Measurements from ENCODE around the gene ARHGAP30. TPM values are rescaled to one million over a fixed set of nuclear protein-coding genes. Genes with fewer than 3 reads are reported as not detected.
"Not testable (repeated sequence)": the region's sequence is repeated elsewhere in the genome, so short reads cannot be mapped to it uniquely, and the experiment has no call there.

The ARHGAP30 gene
- total RNA-seq, 2 experiments from 2014 or later = 104 to 106 TPM

- intact Hi-C loops (cut with micrococcal nuclease); H3K4me3 Mint-ChIP-seq; H3K36me3 Mint-ChIP-seq (ENCODE audit: low read depth); H3K9me3 Mint-ChIP-seq; H3K27me3 Mint-ChIP-seq (ENCODE audit: low read depth); DNase-seq; H3K27ac Mint-ChIP-seq; CTCF ChIA-PET: not testable (repeated sequence)
- peaks cover 30% of the 10 kb centered on the region for H3K4me1 Mint-ChIP-seq (ENCODE audit: low read depth)
Measured at GRCh38 chr1:161029466-161029865, 40.2 kb downstream of the ARHGAP30 start.

GRCh38 chr1:161026954-161027353 is 42.7 kb downstream of the ARHGAP30 start:
- H3K36me3 Mint-ChIP-seq (ENCODE audit: low read depth); H3K27ac Mint-ChIP-seq; H3K27me3 Mint-ChIP-seq (ENCODE audit: low read depth); H3K4me3 Mint-ChIP-seq; intact Hi-C loops (cut with micrococcal nuclease); H3K9me3 Mint-ChIP-seq: not testable (repeated sequence)
- CTCF ChIA-PET = interaction anchor here (0.6 to 2.8 kb wide), 4 partner anchors 14 to 120 kb away, joined by 3 to 11 read pairs (median 5); no protein-coding TSS in a partner anchor
- DNase-seq = peak; percentile 27
- H3K4me1 Mint-ChIP-seq (ENCODE audit: low read depth) = peaks cover 19% of the 10 kb centered on the region

DNA sequence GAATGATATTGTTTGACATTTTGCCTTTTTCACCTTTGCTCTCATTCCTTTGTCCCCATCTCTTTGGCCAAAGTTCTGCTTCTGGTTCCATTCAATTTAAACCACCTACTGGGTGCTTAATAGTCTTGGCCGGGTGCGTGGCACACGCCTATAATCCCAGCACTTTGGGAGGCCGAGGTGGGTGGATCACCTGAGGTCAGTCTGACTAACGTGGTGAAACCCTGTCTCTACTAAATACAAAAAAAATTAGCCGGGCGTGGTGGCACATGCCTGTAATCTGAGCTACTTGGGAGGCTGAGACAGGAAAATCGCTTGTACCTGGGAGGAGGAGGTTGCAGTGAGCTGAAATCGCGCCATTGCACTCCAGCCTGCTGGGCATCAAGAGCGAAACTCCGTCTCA is 47.3 kb downstream of the ARHGAP30 start:
- H3K27me3 Mint-ChIP-seq (ENCODE audit: low read depth); H3K9me3 Mint-ChIP-seq; DNase-seq; H3K27ac Mint-ChIP-seq; H3K36me3 Mint-ChIP-seq (ENCODE audit: low read depth): not testable (repeated sequence)
- CTCF ChIA-PET = interaction anchor here (1.0 to 2.8 kb wide), 4 partner anchors 8 to 66 kb away, joined by 3 to 11 read pairs (median 5); no protein-coding TSS in a partner anchor
- Mint-ChIP-seq H3K4me1 (ENCODE audit: low read depth) (peaks cover 37% of the 10 kb centered on the region), H3K4me3 (peak overlapping the region; percentile 14)
- intact Hi-C loops (cut with micrococcal nuclease) = loop anchor here (1.0 kb wide), 1 partner anchor 10 kb away; no protein-coding TSS in a partner anchor

DNA sequence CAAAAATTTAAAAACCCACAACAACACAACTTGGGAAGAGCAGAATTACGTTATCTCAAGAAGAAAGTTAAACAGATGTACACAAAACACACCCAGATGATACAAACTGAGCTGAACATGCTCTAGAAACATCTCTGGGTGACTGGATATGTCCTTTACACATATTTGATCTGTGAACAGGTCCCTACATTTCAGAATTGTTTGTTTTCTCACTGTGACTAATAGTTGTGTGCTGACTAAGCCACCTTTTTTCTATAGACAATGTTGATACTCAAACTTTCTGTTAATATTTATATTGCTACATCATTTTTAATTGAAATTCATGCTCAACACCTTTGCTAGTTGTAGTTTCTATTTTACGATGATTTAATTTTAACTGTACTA is 47.7 kb downstream of the ARHGAP30 start:
- intact Hi-C loops (cut with micrococcal nuclease) = loop anchor here (1.0 to 2.0 kb wide), 4 partner anchors 9 to 47 kb away; partner anchors contain the start of genes ARHGAP30 and TSTD1
- Mint-ChIP-seq H3K27ac (peak overlapping the region; percentile 76), H3K36me3 (ENCODE audit: low read depth) (peaks cover 3% of the 10 kb centered on the region), H3K4me1 (ENCODE audit: low read depth) (peaks cover 34% of the 10 kb centered on the region), H3K4me3 (peak overlapping the region; percentile 92), H3K27me3 (ENCODE audit: low read depth) (no peaks in the 10 kb centered on the region), H3K9me3 (peaks cover 2% of the 10 kb centered on the region)
- CTCF ChIA-PET = interaction anchor here (1.0 to 2.8 kb wide), 6 partner anchors 9 to 66 kb away, joined by 3 to 11 read pairs (median 5); partner anchors contain the start of gene TSTD1
- no peak for DNase-seq

GRCh38 chr1:161021165-161021969 is 48.3 kb downstream of the ARHGAP30 start:
- no peaks in the 10 kb centered on the region for H3K36me3 Mint-ChIP-seq (ENCODE audit: low read depth)
- intact Hi-C loops (cut with micrococcal nuclease) = loop anchor here (1.0 to 2.0 kb wide), 3 partner anchors 8 to 48 kb away; partner anchors contain the start of genes ARHGAP30 and TSTD1

DNA sequence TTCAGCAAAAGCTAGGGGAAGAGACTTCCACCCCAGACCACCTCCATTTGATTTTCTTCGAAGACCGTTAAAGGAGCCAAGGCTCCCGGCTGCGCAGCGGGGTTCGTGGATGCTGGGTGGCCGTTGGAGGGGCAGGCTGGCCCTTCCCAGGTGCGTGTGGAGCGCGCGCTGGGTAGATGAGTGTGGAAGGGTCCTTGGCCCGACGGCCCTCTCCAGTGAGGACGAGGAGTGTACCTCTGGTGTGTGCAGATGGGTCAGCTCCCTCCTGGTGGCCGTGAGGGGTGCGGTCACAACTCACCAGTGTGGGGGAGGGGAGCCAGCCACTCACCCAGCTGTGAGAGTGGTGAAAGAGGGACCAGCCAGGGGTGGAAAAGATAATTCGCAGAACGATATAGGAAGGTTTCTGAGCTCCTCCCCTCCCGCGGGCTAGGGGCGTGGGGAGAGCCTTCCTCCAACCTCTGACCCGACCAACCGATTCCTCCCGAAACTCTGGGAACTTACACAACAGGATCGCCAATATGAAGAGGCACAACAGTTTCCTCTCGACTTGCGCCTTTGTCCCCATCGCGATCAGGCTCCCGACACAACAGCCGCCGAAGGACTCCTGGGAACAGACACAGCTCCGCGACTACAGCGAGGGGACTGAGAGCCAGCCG is 49.1 kb downstream of the ARHGAP30 start, which contains the start of gene F11R:
TSS of gene F11R (minus strand) at position 644 of the 656 bp plus-strand sequence. CDS start at position 565, 79 bp downstream.
- no peak for DNase-seq
- peak within 1 kb of the TSS; percentile 92 for H3K4me3 Mint-ChIP-seq
- no peaks in the 10 kb centered on the region for H3K36me3 Mint-ChIP-seq (ENCODE audit: low read depth)
- H3K9me3 Mint-ChIP-seq = no peaks in the 10 kb centered on the region
- H3K27ac Mint-ChIP-seq = peak within 1 kb of the TSS; percentile 76
- no peaks in the 10 kb centered on the region for H3K27me3 Mint-ChIP-seq (ENCODE audit: low read depth)
- CTCF ChIA-PET = interaction anchor here (0.6 to 2.8 kb wide), 10 partner anchors 10 to 96 kb away, joined by 3 to 14 read pairs (median 5); partner anchors contain the start of gene TSTD1
- peaks cover 35% of the 10 kb centered on the region for H3K4me1 Mint-ChIP-seq (ENCODE audit: low read depth)
- intact Hi-C loops (cut with micrococcal nuclease) = loop anchor here (1.0 to 2.0 kb wide), 3 partner anchors 7 to 49 kb away; partner anchors contain the start of genes ARHGAP30 and TSTD1

More at GRCh38 chr1:161021165-161021969, 48.3 kb downstream of the ARHGAP30 start:
- peak overlapping the region; percentile 76 for H3K27ac Mint-ChIP-seq
- no peaks in the 10 kb centered on the region for H3K27me3 Mint-ChIP-seq (ENCODE audit: low read depth)
- H3K4me3 Mint-ChIP-seq = peak overlapping the region; percentile 92
- H3K9me3 Mint-ChIP-seq = no peaks in the 10 kb centered on the region
- DNase-seq = peak; percentile 94
- peaks cover 35% of the 10 kb centered on the region for H3K4me1 Mint-ChIP-seq (ENCODE audit: low read depth)
- CTCF ChIA-PET = interaction anchor here (0.6 to 2.8 kb wide), 10 partner anchors 9 to 270 kb away, joined by 3 to 14 read pairs (median 5); partner anchors contain the start of gene TSTD1

GRCh38 chr1:161019751-161020495 is 49.8 kb downstream of the ARHGAP30 start:
- Mint-ChIP-seq H3K36me3 (ENCODE audit: low read depth) (no peaks in the 10 kb centered on the region), H3K27me3 (ENCODE audit: low read depth) (no peaks in the 10 kb centered on the region), H3K4me3 (peak overlapping the region; percentile 92), H3K9me3 (no peaks in the 10 kb centered on the region), H3K27ac (peak overlapping the region; percentile 1), H3K4me1 (ENCODE audit: low read depth) (peaks cover 35% of the 10 kb centered on the region)
- DNase-seq = peak; percentile 32
- CTCF ChIA-PET = interaction anchor here (0.6 to 2.8 kb wide), 8 partner anchors 9 to 96 kb away, joined by 3 to 14 read pairs (median 6); partner anchors contain the start of gene TSTD1
- intact Hi-C loops (cut with micrococcal nuclease) = loop anchor here (2.0 kb wide), 1 partner anchor 19 kb away; the partner anchor contains the start of gene TSTD1

DNA sequence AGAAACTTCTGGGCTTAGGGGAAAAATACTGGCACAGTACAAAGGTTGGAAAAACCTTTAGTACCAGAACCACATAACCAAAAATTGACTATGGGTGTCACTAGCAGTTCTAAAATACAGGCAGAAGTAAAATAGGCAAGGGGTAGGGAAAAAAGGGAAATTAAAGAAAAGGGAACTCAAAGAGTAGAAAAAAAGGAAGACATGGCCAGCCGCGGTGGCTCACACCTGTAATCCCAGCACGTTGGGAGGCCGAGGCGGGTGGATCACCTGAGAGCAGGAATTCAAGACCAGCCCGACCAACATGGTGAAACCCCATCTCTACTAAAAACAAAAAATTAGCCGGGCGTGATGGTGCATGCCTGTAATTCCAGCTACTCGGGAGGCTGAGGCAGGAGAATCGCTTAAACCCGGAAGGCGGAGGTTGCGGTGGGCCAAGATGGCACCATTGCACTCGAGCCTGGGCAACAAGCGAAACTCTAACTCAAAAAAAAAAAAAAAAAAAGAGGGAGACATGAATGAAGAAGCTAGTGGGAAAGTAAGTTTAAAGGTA is 50.5 kb downstream of the ARHGAP30 start:
- intact Hi-C loops (cut with micrococcal nuclease); DNase-seq; H3K27ac Mint-ChIP-seq; H3K9me3 Mint-ChIP-seq; CTCF ChIA-PET; H3K27me3 Mint-ChIP-seq (ENCODE audit: low read depth); H3K36me3 Mint-ChIP-seq (ENCODE audit: low read depth): not testable (repeated sequence)
- peak overlapping the region; percentile 10 for H3K4me3 Mint-ChIP-seq
- peaks cover 37% of the 10 kb centered on the region for H3K4me1 Mint-ChIP-seq (ENCODE audit: low read depth)

GRCh38 chr1:161018631-161018930 is 51.1 kb downstream of the ARHGAP30 start:
- intact Hi-C loops (cut with micrococcal nuclease) = no loop called here
- H3K27ac Mint-ChIP-seq = no peak overlapping the region
- CTCF ChIA-PET = interaction anchor here (0.6 to 1.1 kb wide), 2 partner anchors 21 to 25 kb away, joined by 3 to 4 read pairs; no protein-coding TSS in a partner anchor

GRCh38 chr1:161017756-161018630 is 51.7 kb downstream of the ARHGAP30 start:
- Mint-ChIP-seq H3K27ac (peak overlapping the region; percentile 64), H3K4me1 (ENCODE audit: low read depth) (peaks cover 49% of the 10 kb centered on the region), H3K36me3 (ENCODE audit: low read depth) (no peaks in the 10 kb centered on the region), H3K27me3 (ENCODE audit: low read depth) (no peaks in the 10 kb centered on the region), H3K9me3 (no peaks in the 10 kb centered on the region), H3K4me3 (no peak overlapping the region)
- no peak for DNase-seq
- CTCF ChIA-PET = interaction anchor here (0.6 to 1.1 kb wide), 2 partner anchors 21 to 24 kb away, joined by 3 to 4 read pairs; no protein-coding TSS in a partner anchor
- intact Hi-C loops (cut with micrococcal nuclease) = no loop called here

More at GRCh38 chr1:161018631-161018930, 51.1 kb downstream of the ARHGAP30 start:
- H3K36me3 Mint-ChIP-seq (ENCODE audit: low read depth) = no peaks in the 10 kb centered on the region
- no peak for DNase-seq
- no peak overlapping the region for H3K4me3 Mint-ChIP-seq
- H3K4me1 Mint-ChIP-seq (ENCODE audit: low read depth) = peaks cover 43% of the 10 kb centered on the region
- no peaks in the 10 kb centered on the region for H3K27me3 Mint-ChIP-seq (ENCODE audit: low read depth)
- no peaks in the 10 kb centered on the region for H3K9me3 Mint-ChIP-seq

Measured in activated naive CD4-positive, alpha-beta T cell treated with anti-CD3 and anti-CD28 coated beads for 36 hours (primary cell).